DOHH2 (cell line): Measurements from ENCODE around the gene HBA2.
"Not testable (repeated sequence)": the region's sequence is repeated elsewhere in the genome, so short reads cannot be mapped to it uniquely, and the experiment has no call there.

Source experiments
- H3F3A ChIP-seq: fragments of 200-600 bp; sonication (generic), shearing (Covaris generic); 2 replicates; pipeline ENCODE4 v1.6.0; 2016; ENCODE audit warnings: antibody characterized with exemption, mild to moderate bottlenecking; ENCODE audit not compliant: control insufficient read depth, insufficient read depth
- H3K27ac ChIP-seq: fragments of 200-600 bp; sonication (generic); 2 replicates; pipeline ENCODE4 v1.5.1; 2014; ENCODE audit warnings: low read depth, mild to moderate bottlenecking, low read length, moderate library complexity
- H3K27me3 ChIP-seq: fragments of 200-600 bp; sonication (generic); 2 replicates; pipeline ENCODE4 v1.6.1; 2014; ENCODE audit warnings: mild to moderate bottlenecking, low read length, mixed read lengths; ENCODE audit not compliant: control insufficient read depth
- H3K36me3 ChIP-seq: fragments of 200-600 bp; sonication (generic); 2 replicates; pipeline ENCODE4 v1.6.1; 2014; ENCODE audit warnings: mild to moderate bottlenecking, low read length, moderate library complexity, mixed read lengths; ENCODE audit not compliant: control insufficient read depth
- H3K4me1 ChIP-seq: fragments of 200-600 bp; sonication (generic); 2 replicates; pipeline ENCODE4 v1.6.1; 2014; ENCODE audit warnings: mild to moderate bottlenecking, low read length, mixed read lengths; ENCODE audit not compliant: control insufficient read depth
- H3K4me2 ChIP-seq: fragments of 200-600 bp; sonication (generic); 2 replicates; pipeline ENCODE4 v1.6.0; 2014; ENCODE audit warnings: mild to moderate bottlenecking, low read length, moderate library complexity
- H3K4me3 ChIP-seq: fragments of 200-600 bp; sonication (generic); 2 replicates; pipeline ENCODE4 v1.5.1; 2014; ENCODE audit warnings: mild to moderate bottlenecking, low read length, mixed read lengths
- H3K79me2 ChIP-seq: fragments of 200-600 bp; sonication (generic); 2 replicates; pipeline ENCODE4 v1.6.1; 2014; ENCODE audit warnings: mild to moderate bottlenecking, low read length, mixed read lengths; ENCODE audit not compliant: control insufficient read depth
- H3K9me2 ChIP-seq: fragments of 200-600 bp; sonication (generic); replicated peaks from 2 replicates; pipeline ENCODE4 v1.6.1; 2014; ENCODE audit warnings: mild to moderate bottlenecking, low read length, mixed read lengths; ENCODE audit not compliant: control insufficient read depth
- H3K9me3 ChIP-seq: fragments of 200-600 bp; sonication (generic); 2 replicates; pipeline ENCODE4 v1.6.1; 2014; ENCODE audit warnings: antibody characterized with exemption, low read length, mixed read lengths; ENCODE audit not compliant: control insufficient read depth, insufficient read depth
- H4K20me1 ChIP-seq: fragments of 200-600 bp; sonication (generic); 2 replicates; pipeline ENCODE4 v1.6.0; 2014; ENCODE audit warnings: low read depth, mild to moderate bottlenecking, antibody characterized with exemption, low read length, moderate library complexity; ENCODE audit not compliant: control insufficient read depth, insufficient read depth
- EZH2phosphoT487 ChIP-seq: fragments of 200-600 bp; sonication (generic); IDR thresholded peaks from 2 replicates; pipeline ENCODE4 v1.6.1; 2017; ENCODE audit warnings: borderline replicate concordance, mild to moderate bottlenecking, antibody characterized with exemption, low read length, moderate library complexity, mixed read lengths
- TF ChIP-seq, protein P1 (sequence below): fragments of 200-600 bp; sonication (generic); IDR thresholded peaks from one replicate; pipeline ENCODE4 v1.5.1; 2014; ENCODE audit warnings: antibody characterized with exemption, mild to moderate bottlenecking, low read depth, low read length; ENCODE audit not compliant: poor library complexity, severe bottlenecking

Gene HBA2

DNA sequence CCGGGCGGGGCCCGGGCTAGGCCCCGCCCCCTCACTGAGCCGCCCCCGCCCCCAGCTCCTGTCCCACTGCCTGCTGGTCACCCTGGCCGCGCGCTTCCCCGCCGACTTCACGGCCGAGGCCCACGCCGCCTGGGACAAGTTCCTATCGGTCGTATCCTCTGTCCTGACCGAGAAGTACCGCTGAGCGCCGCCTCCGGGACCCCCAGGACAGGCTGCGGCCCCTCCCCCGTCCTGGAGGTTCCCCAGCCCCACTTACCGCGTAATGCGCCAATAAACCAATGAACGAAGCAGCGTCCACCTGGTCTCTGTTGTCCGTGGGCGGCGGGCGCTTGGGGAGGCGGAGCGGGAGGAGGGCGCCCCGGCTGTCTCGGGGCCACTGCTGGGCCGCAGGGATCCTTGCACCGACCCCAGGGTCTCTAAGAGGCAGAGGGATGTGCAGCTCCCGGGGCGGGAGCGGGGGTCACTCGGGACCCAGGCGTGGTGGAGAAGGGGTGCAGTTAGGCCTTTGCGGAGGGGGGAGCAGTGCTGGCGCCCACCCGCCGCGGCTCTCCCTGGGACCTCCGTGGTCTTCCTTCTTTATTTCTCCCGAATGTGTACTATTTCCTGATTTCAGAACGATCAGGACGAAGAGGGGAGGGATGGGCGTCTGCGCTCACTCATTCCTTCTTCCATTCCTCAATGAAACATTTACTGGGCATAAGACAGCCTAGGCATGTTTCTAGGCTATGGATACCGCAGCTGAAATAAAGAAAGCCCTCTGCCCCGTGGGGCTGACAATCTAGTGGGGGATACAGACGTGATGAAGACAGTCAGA is 18.3 kb upstream of the HBA2 start:
- no peak for TF ChIP-seq EZH2phosphoT487
- TF ChIP-seq, protein P1, sequence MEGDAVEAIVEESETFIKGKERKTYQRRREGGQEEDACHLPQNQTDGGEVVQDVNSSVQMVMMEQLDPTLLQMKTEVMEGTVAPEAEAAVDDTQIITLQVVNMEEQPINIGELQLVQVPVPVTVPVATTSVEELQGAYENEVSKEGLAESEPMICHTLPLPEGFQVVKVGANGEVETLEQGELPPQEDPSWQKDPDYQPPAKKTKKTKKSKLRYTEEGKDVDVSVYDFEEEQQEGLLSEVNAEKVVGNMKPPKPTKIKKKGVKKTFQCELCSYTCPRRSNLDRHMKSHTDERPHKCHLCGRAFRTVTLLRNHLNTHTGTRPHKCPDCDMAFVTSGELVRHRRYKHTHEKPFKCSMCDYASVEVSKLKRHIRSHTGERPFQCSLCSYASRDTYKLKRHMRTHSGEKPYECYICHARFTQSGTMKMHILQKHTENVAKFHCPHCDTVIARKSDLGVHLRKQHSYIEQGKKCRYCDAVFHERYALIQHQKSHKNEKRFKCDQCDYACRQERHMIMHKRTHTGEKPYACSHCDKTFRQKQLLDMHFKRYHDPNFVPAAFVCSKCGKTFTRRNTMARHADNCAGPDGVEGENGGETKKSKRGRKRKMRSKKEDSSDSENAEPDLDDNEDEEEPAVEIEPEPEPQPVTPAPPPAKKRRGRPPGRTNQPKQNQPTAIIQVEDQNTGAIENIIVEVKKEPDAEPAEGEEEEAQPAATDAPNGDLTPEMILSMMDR, result no peak
- no peaks in the 10 kb centered on the region for H3K9me3 ChIP-seq
- H3K4me2 ChIP-seq, result no peak overlapping the region

DNA sequence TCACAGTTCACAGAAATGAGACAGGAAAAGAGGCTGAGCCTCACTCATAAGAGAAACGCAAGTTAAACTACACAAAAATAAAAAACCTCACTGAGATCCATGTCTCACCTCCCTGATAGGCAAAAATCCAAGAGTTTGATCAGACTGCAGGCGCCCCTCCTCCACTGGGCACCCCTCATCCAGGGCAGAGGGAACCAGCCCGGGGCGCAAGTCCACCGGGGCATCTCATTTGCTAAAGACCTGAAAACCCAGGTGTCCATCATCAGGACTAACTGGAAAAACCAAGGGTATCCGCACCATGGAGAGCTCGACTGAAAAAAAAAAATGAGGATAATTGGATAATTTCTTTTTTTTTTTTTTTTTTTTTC is 17.7 kb upstream of the HBA2 start:
- no peak overlapping the region for H3K4me2 ChIP-seq
- H3K9me3 ChIP-seq, result no peaks in the 10 kb centered on the region
- no peak for TF ChIP-seq EZH2phosphoT487
- TF ChIP-seq, protein P1, result no peak
- no peaks in the 10 kb centered on the region for H3K79me2 ChIP-seq
- H3K9me2 ChIP-seq, result no peaks in the 10 kb centered on the region
- peaks cover 9% of the 10 kb centered on the region; the same call in 1 of the 2 replicates for H3K27me3 ChIP-seq
- peaks cover 7% of the 10 kb centered on the region for H3K4me1 ChIP-seq
- H3F3A ChIP-seq, result no peaks in the 10 kb centered on the region
- H3K4me3 ChIP-seq, result no peak overlapping the region
- no peaks in the 10 kb centered on the region for H4K20me1 ChIP-seq
- H3K36me3 ChIP-seq, result no peaks in the 10 kb centered on the region
- no peak overlapping the region for H3K27ac ChIP-seq

More for the DNA sequence above, 18.3 kb upstream of the HBA2 start:
- no peaks in the 10 kb centered on the region for H3K36me3 ChIP-seq
- H3K9me2 ChIP-seq, result no peaks in the 10 kb centered on the region
- H3K4me1 ChIP-seq, result peaks cover 7% of the 10 kb centered on the region
- H3F3A ChIP-seq, result no peaks in the 10 kb centered on the region
- no peak overlapping the region for H3K27ac ChIP-seq
- H3K4me3 ChIP-seq, result no peak overlapping the region
- no peaks in the 10 kb centered on the region for H4K20me1 ChIP-seq
- H3K79me2 ChIP-seq, result no peaks in the 10 kb centered on the region
- peaks cover 9% of the 10 kb centered on the region; the same call in 1 of the 2 replicates for H3K27me3 ChIP-seq

DNA sequence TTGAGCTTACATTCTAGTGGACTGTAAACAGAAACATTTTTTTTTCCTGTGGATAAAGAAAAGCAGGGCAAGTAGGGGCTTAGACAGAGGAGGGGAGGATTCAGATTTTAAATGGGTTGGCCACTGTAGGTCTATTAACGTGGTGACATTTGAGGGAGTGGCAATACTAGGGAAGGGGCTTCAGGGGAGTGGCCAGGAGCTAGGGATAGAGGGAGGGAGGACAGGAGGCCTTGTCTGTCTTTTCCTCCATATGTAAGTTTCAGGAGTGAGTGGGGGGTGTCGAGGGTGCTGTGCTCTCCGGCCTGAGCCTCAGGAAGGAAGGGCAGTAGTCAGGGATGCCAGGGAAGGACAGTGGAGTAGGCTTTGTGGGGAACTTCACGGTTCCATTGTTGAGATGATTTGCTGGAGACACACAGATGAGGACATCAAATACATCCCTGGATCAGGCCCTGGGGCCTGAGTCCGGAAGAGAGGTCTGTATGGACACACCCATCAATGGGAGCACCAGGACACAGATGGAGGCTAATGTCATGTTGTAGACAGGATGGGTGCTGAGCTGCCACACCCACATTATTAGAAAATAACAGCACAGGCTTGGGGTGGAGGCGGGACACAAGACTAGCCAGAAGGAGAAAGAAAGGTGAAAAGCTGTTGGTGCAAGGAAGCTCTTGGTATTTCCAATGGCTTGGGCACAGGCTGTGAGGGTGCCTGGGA is 13.4 kb upstream of the HBA2 start:
- Histone ChIP-seq H3K27ac (no peak overlapping the region), H3K9me2 (no peaks in the 10 kb centered on the region), H3F3A (peaks cover 9% of the 10 kb centered on the region; the same call in 1 of the 2 replicates), H3K4me2 (no peak overlapping the region), H3K36me3 (no peaks in the 10 kb centered on the region), H3K9me3 (no peaks in the 10 kb centered on the region), H3K27me3 (peaks cover 10% of the 10 kb centered on the region), H3K79me2 (no peaks in the 10 kb centered on the region), H3K4me1 (peaks cover 24% of the 10 kb centered on the region), H3K4me3 (no peak overlapping the region), H4K20me1 (no peaks in the 10 kb centered on the region; the same call in 1 of the 2 replicates)
- TF ChIP-seq, protein P1, result no peak
- TF ChIP-seq EZH2phosphoT487, result no peak

DNA sequence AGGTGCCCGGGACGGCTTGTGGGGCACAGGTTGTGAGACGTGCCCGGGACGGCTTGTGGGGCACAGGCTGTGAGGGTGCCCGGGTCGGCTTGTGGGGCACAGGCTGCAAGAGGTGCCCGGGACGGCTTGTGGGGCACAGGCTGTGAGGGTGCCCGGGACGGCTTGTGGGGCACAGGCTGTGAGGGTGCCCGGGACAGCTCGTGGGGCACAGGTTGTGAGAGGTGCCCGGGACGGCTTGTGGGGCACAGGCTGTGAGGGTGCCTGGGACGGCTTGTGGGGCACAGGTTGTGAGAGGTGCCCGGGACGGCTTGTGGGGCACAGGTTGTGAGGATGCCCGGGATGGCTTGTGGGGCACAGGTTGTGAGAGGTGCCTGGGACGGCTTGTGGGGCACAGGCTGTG is 12.4 kb upstream of the HBA2 start:
- not testable (repeated sequence) for H3K4me2 ChIP-seq, H3K27ac ChIP-seq, H3K9me2 ChIP-seq, H4K20me1 ChIP-seq, H3K4me3 ChIP-seq, H3K79me2 ChIP-seq, H3K9me3 ChIP-seq, H3F3A ChIP-seq, H3K36me3 ChIP-seq
- peaks cover 27% of the 10 kb centered on the region for H3K4me1 ChIP-seq
- peaks cover 12% of the 10 kb centered on the region for H3K27me3 ChIP-seq
